Measurements from ENCODE around the gene RECK.

DNA sequence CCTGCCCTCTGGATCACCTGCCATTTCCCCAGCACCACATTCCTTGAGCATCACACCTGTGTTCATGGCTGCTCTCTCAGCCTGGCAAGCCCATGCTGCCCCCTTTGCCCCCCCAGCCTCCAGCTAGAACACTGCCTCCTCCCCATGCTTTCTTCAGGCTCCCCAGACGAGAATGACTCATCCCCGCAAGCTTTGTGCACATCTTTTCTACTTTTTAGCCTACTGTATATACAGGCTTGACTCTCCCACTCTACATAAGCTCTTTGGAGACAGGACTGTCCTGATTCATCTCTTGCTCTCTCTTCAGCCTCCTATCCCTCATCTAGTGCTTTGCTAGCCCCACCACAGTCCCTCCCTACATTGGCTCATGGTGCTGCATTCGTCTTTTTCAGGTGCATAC, 79.9 kb downstream of the RECK start:
- TF ChIP-seq, protein P1, sequence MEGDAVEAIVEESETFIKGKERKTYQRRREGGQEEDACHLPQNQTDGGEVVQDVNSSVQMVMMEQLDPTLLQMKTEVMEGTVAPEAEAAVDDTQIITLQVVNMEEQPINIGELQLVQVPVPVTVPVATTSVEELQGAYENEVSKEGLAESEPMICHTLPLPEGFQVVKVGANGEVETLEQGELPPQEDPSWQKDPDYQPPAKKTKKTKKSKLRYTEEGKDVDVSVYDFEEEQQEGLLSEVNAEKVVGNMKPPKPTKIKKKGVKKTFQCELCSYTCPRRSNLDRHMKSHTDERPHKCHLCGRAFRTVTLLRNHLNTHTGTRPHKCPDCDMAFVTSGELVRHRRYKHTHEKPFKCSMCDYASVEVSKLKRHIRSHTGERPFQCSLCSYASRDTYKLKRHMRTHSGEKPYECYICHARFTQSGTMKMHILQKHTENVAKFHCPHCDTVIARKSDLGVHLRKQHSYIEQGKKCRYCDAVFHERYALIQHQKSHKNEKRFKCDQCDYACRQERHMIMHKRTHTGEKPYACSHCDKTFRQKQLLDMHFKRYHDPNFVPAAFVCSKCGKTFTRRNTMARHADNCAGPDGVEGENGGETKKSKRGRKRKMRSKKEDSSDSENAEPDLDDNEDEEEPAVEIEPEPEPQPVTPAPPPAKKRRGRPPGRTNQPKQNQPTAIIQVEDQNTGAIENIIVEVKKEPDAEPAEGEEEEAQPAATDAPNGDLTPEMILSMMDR (conservative IDR thresholded peaks at IDR 0.05; ENCODE audit: low read length), result no peak
- TF ChIP-seq EZH2phosphoT487 (IDR thresholded peaks at IDR 0.05; ENCODE audit: borderline replicate concordance), result no peak
